Hematopoietic multipotent progenitor cell treated with erythropoietin and hydrocortisone succinate and interleukin-3 and kit ligand, for 17 days (in vitro differentiated cells): ENCODE measurements around the gene TP53BP2.
"Not testable (repeated sequence)": the region's sequence is repeated elsewhere in the genome, so short reads cannot be mapped to it uniquely, and the experiment has no call there.

ENCODE experiments used
- DNase-seq: peaks from one replicate; pipeline ENCODE4 v3.0.0-alpha.2; 2015; ENCODE audit warnings: low spot score

TP53BP2 gene

DNA sequence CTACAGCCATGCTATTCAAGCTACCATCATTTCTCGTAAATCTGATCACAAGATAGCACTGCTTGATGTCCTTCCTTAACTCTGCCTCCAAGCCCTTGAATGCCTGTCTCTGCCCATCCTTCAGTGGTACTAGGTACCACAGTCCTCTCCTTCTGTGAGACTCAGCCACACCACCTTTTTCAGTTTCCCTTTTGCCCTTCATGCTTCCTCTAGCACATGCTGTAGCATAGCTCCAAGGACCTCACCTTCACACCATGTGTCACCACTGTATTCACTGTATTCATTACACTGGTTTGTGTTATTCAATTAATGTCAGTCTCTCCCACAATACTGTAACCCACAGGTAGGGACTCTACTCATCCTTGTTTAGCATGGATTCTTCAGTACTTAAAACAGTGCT, 8.0 kb upstream of the TP53BP2 start:
- no peak for DNase-seq

- no peak for DNase-seq
Observed at GRCh38 chr1:223853275-223853674, 7.5 kb upstream of the TP53BP2 start.

GRCh38 chr1:223852337-223852736, 6.6 kb upstream of the TP53BP2 start:
- DNase-seq = no peak

- no peak for DNase-seq
Observed at GRCh38 chr1:223849352-223850254, 3.9 kb upstream of the TP53BP2 start.

GRCh38 chr1:223848536-223848935, 2.8 kb upstream of the TP53BP2 start:
- no peak for DNase-seq

GRCh38 chr1:223847781-223848345, 2.1 kb upstream of the TP53BP2 start:
- no peak for DNase-seq

DNA sequence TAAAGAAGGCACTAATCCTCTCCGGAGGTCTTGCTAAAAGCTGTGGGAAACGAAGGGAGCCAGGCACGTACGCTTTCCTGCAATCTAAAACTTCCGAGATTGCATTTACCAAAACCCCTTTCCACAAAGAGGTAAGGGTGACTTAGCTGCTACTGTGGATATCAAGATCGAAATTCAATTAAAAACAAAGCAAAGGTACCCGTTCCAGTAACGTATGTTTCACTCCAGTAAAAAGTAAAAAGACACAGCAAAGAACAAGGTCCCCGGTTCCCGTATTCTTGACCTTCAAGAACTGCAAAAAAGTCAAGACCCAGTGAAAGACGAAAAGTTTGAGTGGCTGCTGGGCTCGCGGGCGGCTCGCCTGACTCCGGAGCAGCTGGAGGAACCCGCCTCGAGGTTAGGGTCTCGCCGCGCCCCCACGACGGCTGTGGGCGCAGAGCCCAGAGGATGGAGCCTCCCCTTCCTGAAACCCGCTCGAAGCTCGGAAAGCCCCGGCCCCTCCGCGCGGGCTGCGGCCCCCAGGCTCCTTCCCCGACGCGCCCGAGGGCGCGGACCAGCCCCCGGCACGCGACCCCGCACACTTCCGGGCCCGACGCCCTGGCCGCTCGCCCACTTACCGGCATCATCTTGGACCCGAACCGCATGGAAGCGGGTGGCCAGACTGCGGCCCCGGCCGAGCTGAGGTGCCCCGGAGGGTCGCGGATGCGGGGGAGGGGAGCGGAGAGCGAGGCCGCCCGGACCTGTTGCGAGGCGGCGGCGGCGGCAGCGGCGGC, 524 bp downstream of the TP53BP2 start:
- DNase-seq = peak; percentile 58

DNA sequence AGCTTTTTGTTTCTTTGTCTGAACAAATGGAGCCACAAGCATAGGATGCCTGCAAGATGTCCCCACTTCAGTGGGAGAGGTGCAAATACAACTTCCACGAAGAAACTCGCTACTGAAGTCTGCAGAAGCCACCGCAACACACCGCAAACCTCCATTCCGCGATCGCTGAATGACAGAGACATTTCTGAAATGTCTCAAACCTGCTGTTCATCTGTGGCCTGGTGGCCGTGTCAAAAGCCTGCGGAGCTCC, 1.0 kb downstream of the TP53BP2 start:
- peak; percentile 60 for DNase-seq

- peak; percentile 46 for DNase-seq
Observed at GRCh38 chr1:223843934-223844786, 1.6 kb downstream of the TP53BP2 start.

DNA sequence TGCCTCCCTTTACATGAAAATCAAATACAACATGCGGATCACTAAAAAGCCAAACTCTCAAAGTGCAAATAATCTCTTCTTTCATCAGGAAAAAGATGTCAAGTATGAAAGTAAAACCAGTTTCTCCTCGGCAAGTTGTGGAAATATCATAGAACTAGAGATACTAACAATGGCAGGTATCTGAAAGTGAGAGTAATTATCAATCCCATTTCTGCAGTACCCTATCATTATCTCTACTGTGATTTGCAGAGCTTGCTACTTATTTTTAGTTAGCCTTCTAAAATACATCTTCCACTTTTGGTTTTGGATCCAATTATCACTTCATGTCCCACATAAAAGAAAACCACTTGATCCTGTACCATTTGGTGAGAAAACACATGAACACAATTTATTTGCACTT, 3.0 kb downstream of the TP53BP2 start:
- DNase-seq = no peak

DNA sequence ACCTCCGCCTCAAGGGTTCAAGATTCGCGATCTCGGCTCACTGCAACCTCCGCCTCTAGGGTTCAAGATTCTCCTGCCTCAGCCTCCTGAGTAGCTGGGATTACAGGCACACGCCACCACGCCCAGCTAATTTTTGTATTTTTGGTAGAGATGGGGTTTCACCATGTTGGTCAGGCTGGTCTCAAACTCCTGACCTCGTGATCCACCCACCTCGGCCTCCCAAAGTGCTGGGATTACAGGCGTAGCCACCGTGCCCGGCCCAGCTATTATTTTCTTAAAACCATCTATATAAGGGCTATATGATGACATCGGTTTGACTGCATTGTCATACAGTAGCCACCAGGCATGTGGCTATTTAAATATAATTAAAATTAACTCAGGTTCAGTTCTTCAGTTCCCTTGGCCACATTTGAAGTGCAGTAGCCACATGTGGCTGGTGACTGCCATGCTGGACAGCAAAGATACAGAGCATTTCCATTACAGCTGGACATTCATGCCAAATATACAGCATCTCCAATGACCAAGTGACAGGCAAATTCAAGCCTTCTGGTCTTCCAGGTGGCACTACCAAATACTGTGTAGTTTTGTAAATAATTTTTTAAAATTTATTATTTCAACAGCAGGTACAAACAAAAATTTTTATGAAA, 3.6 kb downstream of the TP53BP2 start:
- DNase-seq = not testable (repeated sequence)

- no peak for DNase-seq
Observed at GRCh38 chr1:223840254-223840653, 5.5 kb downstream of the TP53BP2 start.

DNA sequence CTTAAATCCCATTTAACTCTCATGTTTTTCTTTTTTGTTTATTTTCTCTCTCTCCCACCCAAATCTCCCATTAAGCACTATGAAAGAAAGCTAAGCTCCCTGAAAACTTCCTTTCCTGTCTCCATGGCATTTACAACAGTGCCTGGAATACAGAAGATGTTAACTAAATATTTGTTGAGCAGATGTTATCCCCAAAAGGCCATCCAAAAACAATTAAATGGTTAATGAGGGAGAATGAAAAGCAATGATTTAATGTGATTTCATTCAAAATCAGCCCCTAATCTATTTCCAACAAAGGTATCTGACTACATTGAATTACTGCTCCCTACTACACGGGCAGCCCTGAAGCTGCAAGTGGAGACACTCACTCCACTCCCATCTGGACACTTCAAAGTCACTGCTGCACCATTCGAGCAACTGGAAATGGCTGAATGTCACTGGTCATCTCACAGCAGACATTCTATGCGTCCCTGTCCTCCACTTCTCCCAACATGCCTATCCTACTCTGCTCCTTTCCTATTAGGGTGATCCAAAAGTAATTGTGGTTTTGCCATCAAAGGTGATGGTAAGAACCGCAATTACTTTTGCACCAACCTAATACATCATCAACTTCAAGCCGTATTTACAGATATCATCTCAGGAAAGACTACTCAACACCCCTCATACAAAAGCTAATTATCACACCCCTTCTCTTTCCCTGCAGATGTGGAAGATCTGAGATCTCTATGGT, 7.5 kb downstream of the TP53BP2 start:
- no peak for DNase-seq

GRCh38 chr1:223837687-223838086, 8.1 kb downstream of the TP53BP2 start:
- no peak for DNase-seq

DNA sequence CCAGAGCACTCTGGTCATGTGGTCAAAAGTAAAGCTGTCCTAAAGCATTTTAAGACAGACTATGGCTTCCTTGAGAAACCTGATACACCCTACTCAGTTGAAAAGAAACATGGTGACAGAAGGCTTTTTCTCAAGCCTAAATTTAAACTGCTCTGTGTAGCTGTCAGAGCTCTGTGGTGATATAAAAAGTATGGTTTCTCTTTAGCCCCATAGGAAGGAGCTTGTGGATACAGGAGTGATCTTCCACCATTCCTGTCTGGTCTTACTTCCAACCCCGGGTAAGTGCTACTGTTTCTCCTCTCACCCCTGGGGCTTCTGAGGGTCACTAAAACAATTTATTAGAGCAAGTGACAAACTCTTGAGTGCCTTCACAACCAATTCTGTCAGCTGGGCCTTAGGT, 8.5 kb downstream of the TP53BP2 start:
- DNase-seq = no peak

DNA sequence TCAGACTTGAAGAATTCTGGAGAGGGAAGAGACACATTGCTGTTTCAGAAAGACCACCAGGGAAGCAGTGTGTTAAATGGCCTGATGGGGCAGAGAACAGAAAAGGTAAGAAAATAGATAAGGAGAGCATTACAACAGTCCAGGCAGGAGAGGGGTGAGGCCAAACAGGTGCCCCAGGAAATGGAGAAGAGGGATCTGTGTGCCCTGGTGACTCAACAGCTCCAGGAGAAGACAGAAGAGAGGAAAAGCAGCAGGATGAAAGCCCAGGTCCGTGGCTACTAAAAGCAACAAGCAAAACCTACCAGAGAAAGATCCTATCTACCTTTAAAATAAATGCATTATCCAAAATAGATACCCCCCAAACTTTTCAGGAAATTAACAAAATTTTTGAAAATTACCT, 9.2 kb downstream of the TP53BP2 start:
- DNase-seq = no peak

DNA sequence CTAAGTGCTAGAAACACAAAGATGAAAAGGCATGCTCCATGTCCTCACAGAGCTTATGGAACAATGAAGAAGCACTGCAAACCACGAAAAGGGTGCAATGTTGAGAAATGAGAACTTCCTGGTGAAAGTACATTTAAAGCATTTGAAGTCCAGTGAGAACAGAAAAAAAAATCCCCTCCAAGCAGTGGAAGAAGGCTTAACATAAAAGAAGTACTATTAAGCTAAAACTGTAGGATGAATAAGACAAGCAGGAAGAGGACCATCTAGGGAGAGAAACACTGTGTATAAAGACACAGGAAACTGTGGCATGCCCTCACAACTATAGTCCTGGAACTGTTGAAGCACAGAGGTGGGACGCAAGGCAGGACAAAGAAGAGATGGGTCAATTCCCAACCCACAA, 10.0 kb downstream of the TP53BP2 start:
- no peak for DNase-seq

GRCh38 chr1:223834660-223835263, 11.0 kb downstream of the TP53BP2 start:
- no peak for DNase-seq

GRCh38 chr1:223833948-223834347, 11.8 kb downstream of the TP53BP2 start:
- DNase-seq = no peak

DNA sequence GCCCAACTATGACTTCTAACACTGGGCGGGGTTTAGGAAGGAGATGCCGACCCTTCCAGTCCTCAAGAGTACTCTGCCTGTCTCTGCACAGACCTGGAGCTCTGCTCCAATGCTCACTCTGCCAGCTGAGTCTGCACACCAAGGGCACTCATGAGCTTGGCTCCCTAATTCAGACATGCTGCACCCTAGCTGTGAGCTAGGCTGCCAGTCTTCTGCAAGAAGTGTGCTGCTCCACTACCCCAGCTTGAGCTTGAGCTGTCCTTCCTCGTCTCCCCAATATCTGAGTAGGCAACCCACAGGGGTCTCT, 13.2 kb downstream of the TP53BP2 start:
- no peak for DNase-seq
